Omental fat pad (tissue), 4 donors: ENCODE results near the gene CACNA2D4. TPM values are rescaled to one million over a fixed set of nuclear protein-coding genes. Genes with fewer than 3 reads are reported as not detected.

Experiments
- ATAC-seq: fragments of 150-250 bp; one replicate; pipeline ENCODE4 v1.9.1; 2016; ENCODE audit warnings: mild to moderate bottlenecking, moderate library complexity; ENCODE audit not compliant: low FRiP score
- DNase-seq: peaks from one replicate; pipeline ENCODE4 v3.0.0-alpha.2; 2019; ENCODE audit warnings: low spot score
- CTCF ChIP-seq, 3 donors: fragments of 450-650 bp; IDR thresholded peaks; one replicate each; pipeline ENCODE4 v1.5.1; 2016 to 2017; ENCODE audit warnings: antibody characterized with exemption in 3 of 3, mild to moderate bottlenecking in 3 of 3, moderate library complexity in 2 of 3
- total RNA-seq, 4 donors: library from RNA; depleted of rRNA; stranded (reverse); fragments of >200 nt; gene quantifications; one replicate each; pipeline ENCODE4 v1.1.0, GENCODE V29; 2016

The CACNA2D4 gene
- total RNA-seq, 4 donors from 2014 or later: 3.9 to 13.0 (median 6.8) TPM

DNA sequence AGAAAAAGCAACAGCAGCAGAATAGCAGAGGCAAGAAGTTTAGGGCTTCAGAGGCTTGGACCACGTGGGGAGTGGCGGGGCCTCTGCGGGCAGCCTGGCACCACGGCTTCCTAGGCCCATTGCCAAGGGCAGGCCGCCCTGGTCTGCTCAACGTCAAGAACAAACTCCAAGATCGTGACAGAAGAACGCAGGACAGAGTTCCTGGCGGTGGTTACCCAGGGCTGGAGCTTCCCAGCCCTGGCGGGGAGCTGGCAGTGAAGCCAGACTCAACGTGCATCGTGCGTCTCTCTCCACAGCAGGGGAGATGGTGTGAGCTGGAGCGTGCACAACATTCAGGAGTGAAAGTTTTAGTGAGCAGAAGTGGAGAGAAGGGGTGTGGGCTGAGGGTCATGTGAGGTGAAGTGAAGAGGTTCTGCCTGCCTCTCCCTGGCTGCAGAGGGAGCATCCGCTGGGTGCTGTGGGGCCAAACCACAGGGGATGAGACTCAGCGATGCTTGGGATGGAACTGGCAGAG, 13.9 kb upstream of the CACNA2D4 start:
- ATAC-seq: peak; percentile 17
- no peak for TF ChIP-seq CTCF (IDR thresholded peaks at IDR 0.05)

GRCh38 chr12:1931642-1932041, 13.2 kb upstream of the CACNA2D4 start:
- ATAC-seq (no peak), DNase-seq (no peak)
- no peak for TF ChIP-seq CTCF (IDR thresholded peaks at IDR 0.05)

More for the DNA sequence above, 13.9 kb upstream of the CACNA2D4 start:
- no peak for DNase-seq

GRCh38 chr12:1930803-1931597, 12.5 kb upstream of the CACNA2D4 start:
- ATAC-seq (no peak), DNase-seq (no peak)
- no peak for TF ChIP-seq CTCF (IDR thresholded peaks at IDR 0.05)

GRCh38 chr12:1929985-1930802, 11.7 kb upstream of the CACNA2D4 start:
- ATAC-seq (no peak), DNase-seq (no peak)
- no peak for TF ChIP-seq CTCF (IDR thresholded peaks at IDR 0.05)

DNA sequence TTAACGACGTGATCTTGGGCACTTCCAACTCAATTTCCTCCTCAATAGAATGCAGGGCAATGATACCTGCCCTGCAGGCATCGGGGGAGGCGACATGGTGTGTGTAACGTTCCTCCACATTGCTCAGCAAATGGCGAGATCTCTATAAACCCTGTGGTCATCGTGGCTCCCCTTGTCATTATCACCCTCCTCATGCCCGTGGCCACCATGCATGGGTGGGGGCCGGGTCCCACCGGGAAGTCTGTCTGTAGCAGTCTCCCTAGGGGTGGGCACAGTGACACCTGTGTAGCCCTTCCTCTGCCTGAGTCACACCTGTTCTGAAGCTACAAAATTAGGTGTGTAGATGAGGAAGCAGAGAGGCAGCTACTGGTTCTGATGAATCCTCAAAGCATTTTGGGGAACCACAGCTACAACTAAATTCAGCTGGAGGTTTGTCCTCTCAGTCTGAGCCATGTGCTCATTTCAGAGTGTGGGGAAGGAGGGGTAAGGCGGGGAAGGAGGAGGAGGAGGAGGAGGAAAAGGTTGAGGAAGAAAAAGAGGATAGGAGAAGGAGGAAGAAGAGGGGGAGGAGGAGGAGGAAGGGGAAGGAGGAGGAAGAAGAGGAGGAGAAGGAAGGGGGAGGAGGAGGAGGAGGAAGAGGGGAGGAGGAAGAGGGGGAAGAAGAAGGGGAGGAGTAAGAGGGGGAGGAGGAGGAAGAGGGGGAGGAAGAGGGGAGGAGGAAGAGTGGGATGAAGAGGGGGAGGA, 11.0 kb upstream of the CACNA2D4 start:
- no peak for TF ChIP-seq CTCF (IDR thresholded peaks at IDR 0.05)
- ATAC-seq: no peak
- DNase-seq: no peak

GRCh38 chr12:1928439-1929121, 10.1 kb upstream of the CACNA2D4 start:
- ATAC-seq (no peak), DNase-seq (no peak)
- no peak for TF ChIP-seq CTCF (IDR thresholded peaks at IDR 0.05)
